Measurements from ENCODE around the gene IMMT. TPM values are rescaled to one million over a fixed set of nuclear protein-coding genes. Genes with fewer than 3 reads are reported as not detected.

The IMMT gene
- total RNA-seq, 3 donors from 2014 or later = 106 to 121 (median 107) TPM

- no peaks in the 10 kb centered on the region for H3K4me1 ChIP-seq (ENCODE audit: low read depth)
- peak in 2 of 3 donors; percentile 54 to 55 for DNase-seq
- H3K4me3 ChIP-seq = no peak overlapping the region
- peak; percentile 46 for TF ChIP-seq CTCF (IDR thresholded peaks at IDR 0.05)
- H3K9me3 ChIP-seq = no peaks in the 10 kb centered on the region
- intact Hi-C loops (cut with DNase I, micrococcal nuclease) = loop anchor here (5.0 to 10.0 kb wide), 2 partner anchors 151 to 154 kb away; no protein-coding TSS in a partner anchor
- peak; percentile 84 for ATAC-seq
- H3K36me3 ChIP-seq (ENCODE audit: low read depth) = no peaks in the 10 kb centered on the region
Measured at GRCh38 chr2:86221066-86221684, 25.9 kb upstream of the IMMT start.

GRCh38 chr2:86219896-86220295 lies 24.6 kb upstream of the IMMT start:
- ATAC-seq = no peak

GRCh38 chr2:86218124-86218523 lies 22.9 kb upstream of the IMMT start:
- no peak for TF ChIP-seq CTCF (IDR thresholded peaks at IDR 0.05)
- Histone ChIP-seq H3K4me3 (no peak overlapping the region), H3K9me3 (no peaks in the 10 kb centered on the region), H3K4me1 (ENCODE audit: low read depth) (peaks cover 13% of the 10 kb centered on the region), H3K36me3 (ENCODE audit: low read depth) (no peaks in the 10 kb centered on the region)
- intact Hi-C loops (cut with DNase I, micrococcal nuclease) = no loop called here
- ATAC-seq (no peak), DNase-seq (no peak)

More at GRCh38 chr2:86219896-86220295, 24.6 kb upstream of the IMMT start:
- intact Hi-C loops (cut with DNase I, micrococcal nuclease) = loop anchor here (5.0 to 10.0 kb wide), 2 partner anchors 152 to 155 kb away; no protein-coding TSS in a partner anchor
- no peaks in the 10 kb centered on the region for H3K36me3 ChIP-seq (ENCODE audit: low read depth)
- H3K9me3 ChIP-seq = no peaks in the 10 kb centered on the region
- H3K4me3 ChIP-seq = no peak overlapping the region
- no peaks in the 10 kb centered on the region for H3K4me1 ChIP-seq (ENCODE audit: low read depth)
- DNase-seq = no peak
- TF ChIP-seq CTCF (IDR thresholded peaks at IDR 0.05) = no peak

- no peaks in the 10 kb centered on the region for H3K9me3 ChIP-seq
- intact Hi-C loops (cut with DNase I, micrococcal nuclease) = no loop called here
- H3K4me1 ChIP-seq (ENCODE audit: low read depth) = peaks cover 20% of the 10 kb centered on the region
- H3K36me3 ChIP-seq (ENCODE audit: low read depth) = no peaks in the 10 kb centered on the region
- H3K4me3 ChIP-seq = no peak overlapping the region
- ATAC-seq = no peak
- no peak for TF ChIP-seq CTCF (IDR thresholded peaks at IDR 0.05)
- DNase-seq = no peak
Measured at GRCh38 chr2:86216575-86217555, 21.6 kb upstream of the IMMT start.

- intact Hi-C loops (cut with DNase I, micrococcal nuclease) = no loop called here
- Histone ChIP-seq H3K36me3 (ENCODE audit: low read depth) (no peaks in the 10 kb centered on the region), H3K4me3 (no peak overlapping the region), H3K9me3 (no peaks in the 10 kb centered on the region), H3K4me1 (ENCODE audit: low read depth) (peaks cover 31% of the 10 kb centered on the region)
- no peak for DNase-seq
- no peak for TF ChIP-seq CTCF (IDR thresholded peaks at IDR 0.05)
- ATAC-seq = no peak
Measured at GRCh38 chr2:86214503-86214832, 19.2 kb upstream of the IMMT start.

All from mucosa of descending colon (tissue), 3 donors.